ENCODE results near the gene CNTNAP5.

Gene CNTNAP5

DNA sequence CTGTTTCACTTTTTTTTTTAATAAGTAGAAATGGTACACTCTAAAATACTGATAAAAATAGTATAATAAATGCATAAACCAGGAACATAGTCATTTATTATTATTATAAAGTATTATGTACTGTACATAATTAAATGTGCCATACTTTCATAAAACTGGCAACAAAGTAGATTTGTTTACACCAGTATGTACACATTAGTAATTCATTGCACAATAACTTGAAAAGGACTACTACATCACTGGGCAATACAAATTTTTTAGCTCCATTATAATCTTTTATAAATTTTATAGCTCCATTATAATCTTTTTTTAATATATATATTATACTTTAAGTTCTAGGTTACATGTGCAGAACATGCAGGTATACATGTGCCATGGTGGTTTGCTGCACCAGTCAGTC, 636.5 kb downstream of the CNTNAP5 start:
- TF ChIP-seq CTCF (IDR thresholded peaks at IDR 0.05; ENCODE audit: low read depth, low read length, missing control alignments): no peak
- H3K4me3 ChIP-seq (ENCODE audit: low read depth, low read length): no peak overlapping the region
- in situ Hi-C loops (cut with HindIII; ENCODE audit: low sequenced_read_pairs): no loop called here

DNA sequence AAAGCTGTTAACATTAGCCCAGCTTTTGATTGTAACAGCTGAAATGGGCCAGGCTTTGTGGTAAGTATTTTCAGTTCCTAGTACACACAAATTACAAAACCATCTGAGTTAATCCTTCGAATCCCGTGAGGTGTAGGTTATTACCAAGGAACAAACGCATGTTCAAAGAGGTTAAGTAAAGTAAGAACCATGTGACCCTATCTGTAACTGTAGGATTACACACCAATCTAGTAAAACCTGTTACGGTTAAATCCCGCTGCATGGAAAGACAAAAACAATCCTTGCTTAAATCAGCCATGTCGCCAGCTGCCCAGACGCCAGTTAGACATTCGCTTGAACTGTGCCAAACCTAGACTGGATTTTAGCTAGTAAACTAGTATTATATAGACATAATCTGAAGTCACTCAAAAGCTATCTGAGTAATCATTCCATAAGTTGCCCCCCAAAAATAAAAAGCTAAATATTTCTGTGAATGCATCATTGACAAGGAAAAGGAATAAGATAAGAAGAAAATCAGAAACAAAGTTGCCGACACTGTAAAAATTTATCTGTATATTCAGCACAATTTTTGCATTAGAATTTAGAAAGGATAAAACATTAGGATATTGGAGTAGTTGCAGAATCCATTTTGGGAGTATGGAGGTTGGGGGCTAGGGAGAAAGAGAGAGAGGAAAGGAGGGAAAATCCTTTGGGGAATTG, 638.0 kb downstream of the CNTNAP5 start:
- no peak overlapping the region for H3K4me3 ChIP-seq (ENCODE audit: low read depth, low read length)
- DNase-seq (ENCODE audit: low read depth): no peak
- in situ Hi-C loops (cut with HindIII; ENCODE audit: low sequenced_read_pairs): no loop called here
- no peak for TF ChIP-seq CTCF (IDR thresholded peaks at IDR 0.05; ENCODE audit: low read depth, low read length, missing control alignments)

More for the DNA sequence above, 636.5 kb downstream of the CNTNAP5 start:
- DNase-seq (ENCODE audit: low read depth): no peak

GRCh38 chr2:124663645-124663997, 638.5 kb downstream of the CNTNAP5 start:
- no peak for TF ChIP-seq CTCF (IDR thresholded peaks at IDR 0.05; ENCODE audit: low read depth, low read length, missing control alignments)
- no peak overlapping the region for H3K4me3 ChIP-seq (ENCODE audit: low read depth, low read length)
- DNase-seq (ENCODE audit: low read depth): no peak
- in situ Hi-C loops (cut with HindIII; ENCODE audit: low sequenced_read_pairs): no loop called here

DNA sequence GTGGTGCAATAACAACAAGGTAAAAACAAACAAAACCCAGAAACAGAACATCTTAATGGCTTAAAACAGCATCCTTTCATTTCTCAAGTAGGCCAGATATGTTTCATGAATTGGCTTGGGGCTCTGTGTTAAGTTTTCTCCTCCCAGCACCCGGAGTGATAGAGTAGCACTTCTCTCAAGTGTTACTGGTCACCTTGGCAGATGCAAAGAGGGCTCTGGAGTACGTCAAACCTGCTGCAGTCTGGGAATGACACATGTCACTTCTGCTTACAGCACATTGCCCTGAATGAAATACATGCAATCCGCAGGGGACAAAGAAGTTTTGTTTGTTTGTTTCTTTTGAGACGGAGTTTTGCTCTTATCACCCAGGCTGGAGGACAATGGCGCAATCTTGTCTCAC, 639.3 kb downstream of the CNTNAP5 start:
- no peak for TF ChIP-seq CTCF (IDR thresholded peaks at IDR 0.05; ENCODE audit: low read depth, low read length, missing control alignments)
- in situ Hi-C loops (cut with HindIII; ENCODE audit: low sequenced_read_pairs): no loop called here
- no peak for DNase-seq (ENCODE audit: low read depth)
- no peak overlapping the region for H3K4me3 ChIP-seq (ENCODE audit: low read depth, low read length)

DNA sequence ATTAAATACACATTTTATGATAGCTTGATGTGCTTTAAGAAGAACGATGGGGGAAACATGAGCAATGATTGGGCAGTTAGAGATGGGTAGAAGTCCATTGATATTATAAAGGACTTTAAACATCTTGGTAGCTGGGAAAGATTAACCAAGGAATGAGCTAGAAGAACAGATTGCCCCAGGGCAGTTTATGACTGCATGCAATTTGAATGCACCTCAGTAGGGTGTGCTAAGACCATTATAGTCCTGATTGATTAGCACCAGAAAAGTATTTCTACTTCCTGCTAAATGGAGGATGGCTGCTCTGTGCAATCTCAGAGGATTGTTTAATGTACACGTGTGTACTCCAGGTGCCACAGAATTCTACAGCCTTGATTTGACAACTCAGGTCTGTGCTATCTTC, 641.9 kb downstream of the CNTNAP5 start:
- DNase-seq (ENCODE audit: low read depth): no peak
- no peak for TF ChIP-seq CTCF (IDR thresholded peaks at IDR 0.05; ENCODE audit: low read depth, low read length, missing control alignments)
- in situ Hi-C loops (cut with HindIII; ENCODE audit: low sequenced_read_pairs): no loop called here
- H3K4me3 ChIP-seq (ENCODE audit: low read depth, low read length): no peak overlapping the region

- no peak for DNase-seq (ENCODE audit: low read depth)
- no peak for TF ChIP-seq CTCF (IDR thresholded peaks at IDR 0.05; ENCODE audit: low read depth, low read length, missing control alignments)
- in situ Hi-C loops (cut with HindIII; ENCODE audit: low sequenced_read_pairs): no loop called here
- no peak overlapping the region for H3K4me3 ChIP-seq (ENCODE audit: low read depth, low read length)
Observed at GRCh38 chr2:124668161-124668560, 643.1 kb downstream of the CNTNAP5 start.
